Adrenal gland (tissue), 12 donors: ENCODE results near the gene TBC1D14. TPM values are rescaled to one million over a fixed set of nuclear protein-coding genes. Genes with fewer than 3 reads are reported as not detected.

Experiments
- DNase-seq, 7 donors: peaks; one replicate each; pipeline ENCODE4 v3.0.0-alpha.2; 2019 to 2020
- H3K27ac ChIP-seq, 5 donors: fragments of 200-600 bp; sonication (generic) in 4 of 5; 1 replicate in 3 of 5; 2 replicates in 2 of 5; pipeline versions ENCODE4 v1.5.1 to v1.8.0; 2016 to 2020; ENCODE audit warnings: mild to moderate bottlenecking in 1 of 5
- H3K27me3 ChIP-seq: fragments of 200-600 bp; 2 replicates; pipeline ENCODE4 v1.8.0; 2021
- H3K36me3 ChIP-seq, 2 donors: fragments of 200-600 bp; replicated peaks in 1 of 2; 1 replicate in 1 of 2; 2 replicates in 1 of 2; pipeline versions ENCODE4 v1.5.1 to v1.8.0; 2018 to 2022
- H3K4me1 ChIP-seq, 2 donors: fragments of 200-600 bp; replicated peaks in 1 of 2; 1 replicate in 1 of 2; 2 replicates in 1 of 2; pipeline versions ENCODE4 v1.5.1 to v1.8.0; 2018 to 2021
- H3K4me3 ChIP-seq, 4 donors: fragments of 200-600 bp; sonication (generic) in 3 of 4; one replicate each; pipeline ENCODE4 v1.5.1; 2016 to 2018
- H3K9me3 ChIP-seq, 3 donors: fragments of 200-600 bp; sonication (generic) in 1 of 3; replicated peaks in 1 of 3; 1 replicate in 2 of 3; 2 replicates in 1 of 3; pipeline versions ENCODE4 v1.5.1 to v1.8.0; 2016 to 2021
- POLR2A ChIP-seq, 2 donors: fragments of 450-650 bp; IDR thresholded peaks; one replicate each; pipeline ENCODE4 v1.6.1; 2017; ENCODE audit warnings: antibody characterized with exemption in 2 of 2, mild to moderate bottlenecking in 2 of 2, moderate library complexity in 1 of 2
- WGBS, 4 donors: extraction: QIAGEN DNeasy Blood & Tissue Kit in 2 of 4; methylation state at CpG; one replicate each; pipeline versions ENCODE4 v1.1.5 to v1.1.7; 2013 to 2017; 5-methylcytosine and 5-hydroxymethylcytosine counted together
- intact Hi-C, 2 donors: fragments of 100-400 bp; cut with DNase I; formaldehyde crosslinking; loops; one replicate each; pipeline versions ENCODE4 v1.14.1 to v1.15.0; 2022 to 2023
- polyA plus RNA-seq, 3 donors: library from polyadenylated mRNA; stranded (reverse); fragments of 200-250 nt in 2 of 3; fragments of 350-450 nt in 1 of 3; fragmentation: Illumina TruSeq in 1 of 3; extraction: RNeasy Lipid Tissue Mini Kit (QIAGEN cat#74804) in 1 of 3; gene quantifications; one replicate each; pipeline ENCODE4 v1.2.3, GENCODE V29; 2013 to 2014
- total RNA-seq, 9 donors: library from RNA; depleted of rRNA in 4 of 9; stranded (reverse); fragments of >200 nt in 4 of 9; fragments of 120-200 nt in 1 of 9; fragmentation: NEBNext Ultra II Directional in 1 of 9; extraction: Animal tissue kit (Norgen Biotek cat#: 25700) in 1 of 9; gene quantifications; one replicate each; pipeline versions ENCODE4 v1.1.0 to v1.2.4, GENCODE V29; 2013 to 2023
- TF ChIP-seq, protein P1 (sequence below), 6 experiments: fragments of 450-650 bp in 4 of 6; fragments of 200-600 bp in 2 of 6; sonication (generic) in 1 of 6; IDR thresholded peaks; 1 replicate in 5 of 6; 2 replicates in 1 of 6; pipeline versions ENCODE4 v1.5.1 to v1.8.0; 2016 to 2021; ENCODE audit warnings: antibody characterized with exemption in 6 of 6, mild to moderate bottlenecking in 2 of 6, moderate library complexity in 1 of 6
- donor health status: healthy with polysubstance abuse.
- donor health status: Bipolar disorder and iron deficiency.
- donor health status: DM: yes; HTN: yes; CAD: no.
- donor health status: DM: no; HTN: no; CAD: no.
- donor health status: DM: no; HTN: no; CAD: no.
- donor health status: DM: yes; HTN: yes; CAD: no.

The TBC1D14 gene
- total and polyA plus RNA-seq, 12 donors = 24.9 to 110 (median 83.0) TPM

DNA sequence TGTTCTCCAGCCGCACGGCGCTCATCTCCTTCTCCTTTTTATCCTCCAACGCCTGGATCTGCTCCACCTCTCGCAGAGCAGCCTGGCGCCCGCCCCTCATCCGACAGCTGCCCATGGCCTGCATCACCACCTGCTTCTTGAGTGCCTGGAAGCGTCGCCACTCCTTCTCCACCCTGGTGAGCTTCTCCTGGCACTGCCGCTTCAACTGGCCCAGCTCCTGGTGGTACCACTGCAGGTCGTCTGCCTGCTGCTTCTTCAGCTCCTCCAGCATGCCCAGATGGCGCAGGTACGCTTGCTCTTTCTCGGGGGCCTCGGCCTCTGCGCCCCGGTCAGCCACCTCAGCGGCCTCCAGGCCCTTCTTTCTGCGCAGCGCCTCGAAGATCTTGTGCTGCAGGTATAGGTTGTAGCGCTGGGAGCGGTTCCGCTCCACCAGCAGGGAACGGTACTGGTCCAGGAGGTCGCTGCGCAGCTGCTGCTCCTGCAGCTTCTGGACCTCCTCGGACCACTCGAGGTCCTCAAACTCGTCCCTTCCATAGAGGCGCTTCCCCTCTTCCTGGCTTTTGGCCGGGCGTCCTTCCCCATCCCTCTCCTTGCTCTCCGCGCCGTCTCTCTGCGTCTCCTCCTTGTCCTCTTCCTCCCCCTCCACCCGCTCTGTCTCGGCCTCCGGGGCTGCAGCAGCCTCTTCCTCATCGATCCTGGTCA lies 132.3 kb downstream of the TBC1D14 start:
- 24 to 37% (median 30%) methylated on average over 33 to 42 of the region's 42 CpGs for whole genome bisulfite sequencing, 4 donors
- Histone ChIP-seq H3K36me3 (no peaks in the 10 kb centered on the region), H3K27ac (peak overlapping the region in 4 of 5 donors; percentile 45 to 85 (median 80)), H3K9me3 (no peaks in the 10 kb centered on the region), H3K4me1 (peaks cover 33 to 39% of the 10 kb centered on the region in 2 donors), H3K27me3 (no peaks in the 10 kb centered on the region), H3K4me3 (peak overlapping the region; percentile 17 to 73 (median 49))
- peak in 3 of 7 donors; percentile 69 to 80 (median 71) for DNase-seq
- intact Hi-C loops = no loop called here
- TF ChIP-seq POLR2A (IDR thresholded peaks at IDR 0.05) = no peak
- TF ChIP-seq, protein P1, sequence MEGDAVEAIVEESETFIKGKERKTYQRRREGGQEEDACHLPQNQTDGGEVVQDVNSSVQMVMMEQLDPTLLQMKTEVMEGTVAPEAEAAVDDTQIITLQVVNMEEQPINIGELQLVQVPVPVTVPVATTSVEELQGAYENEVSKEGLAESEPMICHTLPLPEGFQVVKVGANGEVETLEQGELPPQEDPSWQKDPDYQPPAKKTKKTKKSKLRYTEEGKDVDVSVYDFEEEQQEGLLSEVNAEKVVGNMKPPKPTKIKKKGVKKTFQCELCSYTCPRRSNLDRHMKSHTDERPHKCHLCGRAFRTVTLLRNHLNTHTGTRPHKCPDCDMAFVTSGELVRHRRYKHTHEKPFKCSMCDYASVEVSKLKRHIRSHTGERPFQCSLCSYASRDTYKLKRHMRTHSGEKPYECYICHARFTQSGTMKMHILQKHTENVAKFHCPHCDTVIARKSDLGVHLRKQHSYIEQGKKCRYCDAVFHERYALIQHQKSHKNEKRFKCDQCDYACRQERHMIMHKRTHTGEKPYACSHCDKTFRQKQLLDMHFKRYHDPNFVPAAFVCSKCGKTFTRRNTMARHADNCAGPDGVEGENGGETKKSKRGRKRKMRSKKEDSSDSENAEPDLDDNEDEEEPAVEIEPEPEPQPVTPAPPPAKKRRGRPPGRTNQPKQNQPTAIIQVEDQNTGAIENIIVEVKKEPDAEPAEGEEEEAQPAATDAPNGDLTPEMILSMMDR (IDR thresholded peaks at IDR 0.05) = no peak

DNA sequence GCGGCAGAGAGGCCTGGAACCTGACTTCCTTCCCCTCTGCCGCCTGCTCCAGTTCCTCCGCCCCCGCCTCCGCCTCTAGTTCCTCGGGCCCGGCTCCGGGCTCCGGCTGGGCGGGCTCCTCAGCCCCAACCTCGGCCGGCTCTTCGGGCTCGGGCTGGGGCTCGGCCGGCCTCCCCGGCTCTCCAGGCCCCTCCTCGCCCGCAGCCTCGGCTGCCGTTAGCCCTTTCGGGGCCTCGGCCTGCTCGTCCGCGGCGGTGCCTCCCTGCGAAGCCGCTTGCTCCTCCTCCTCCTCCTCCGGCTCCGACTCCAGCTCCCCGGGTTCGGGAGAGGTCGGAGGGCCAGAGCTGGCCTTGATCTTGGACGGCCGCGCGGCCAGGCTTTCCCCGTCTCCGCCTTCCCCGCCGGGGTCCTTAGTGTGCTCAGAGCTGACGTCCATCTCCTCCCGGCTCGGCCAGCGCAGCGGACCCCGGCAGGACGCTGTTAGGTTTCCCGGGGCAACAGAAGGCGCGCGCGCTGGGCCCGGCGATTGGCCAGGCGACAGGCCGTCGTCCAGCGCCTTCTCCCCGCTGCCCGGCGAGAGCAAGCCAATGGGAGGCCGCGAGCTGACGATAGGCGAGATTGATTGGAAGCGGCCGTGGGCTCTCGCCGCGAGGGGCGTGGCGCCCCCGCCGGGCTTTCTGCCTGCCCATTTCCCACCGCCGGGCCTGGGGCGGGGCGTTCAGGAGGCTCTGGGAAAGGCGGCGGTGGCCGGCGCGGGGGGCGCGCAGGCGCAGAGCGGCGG lies 133.1 kb downstream of the TBC1D14 start:
- no peaks in the 10 kb centered on the region for H3K9me3 ChIP-seq
- peak; percentile 28 to 33 for TF ChIP-seq POLR2A (IDR thresholded peaks at IDR 0.05)
- TF ChIP-seq, protein P1 (IDR thresholded peaks at IDR 0.05) = peak in 3 of 6 experiments; percentile 41 to 78 (median 76)
- no peaks in the 10 kb centered on the region for H3K36me3 ChIP-seq
- intact Hi-C loops = no loop called here
- H3K27ac ChIP-seq = peak overlapping the region in 4 of 5 donors; percentile 45 to 99 (median 80)
- H3K4me1 ChIP-seq = peaks cover 33 to 42% of the 10 kb centered on the region in 2 donors
- peak; percentile 97 to 98 (median 98) for DNase-seq
- no peaks in the 10 kb centered on the region for H3K27me3 ChIP-seq
- peak overlapping the region; percentile 17 to 73 (median 49) for H3K4me3 ChIP-seq
- 0% methylated on average over 9 to 90 of the region's 90 CpGs for WGBS, 4 donors

DNA sequence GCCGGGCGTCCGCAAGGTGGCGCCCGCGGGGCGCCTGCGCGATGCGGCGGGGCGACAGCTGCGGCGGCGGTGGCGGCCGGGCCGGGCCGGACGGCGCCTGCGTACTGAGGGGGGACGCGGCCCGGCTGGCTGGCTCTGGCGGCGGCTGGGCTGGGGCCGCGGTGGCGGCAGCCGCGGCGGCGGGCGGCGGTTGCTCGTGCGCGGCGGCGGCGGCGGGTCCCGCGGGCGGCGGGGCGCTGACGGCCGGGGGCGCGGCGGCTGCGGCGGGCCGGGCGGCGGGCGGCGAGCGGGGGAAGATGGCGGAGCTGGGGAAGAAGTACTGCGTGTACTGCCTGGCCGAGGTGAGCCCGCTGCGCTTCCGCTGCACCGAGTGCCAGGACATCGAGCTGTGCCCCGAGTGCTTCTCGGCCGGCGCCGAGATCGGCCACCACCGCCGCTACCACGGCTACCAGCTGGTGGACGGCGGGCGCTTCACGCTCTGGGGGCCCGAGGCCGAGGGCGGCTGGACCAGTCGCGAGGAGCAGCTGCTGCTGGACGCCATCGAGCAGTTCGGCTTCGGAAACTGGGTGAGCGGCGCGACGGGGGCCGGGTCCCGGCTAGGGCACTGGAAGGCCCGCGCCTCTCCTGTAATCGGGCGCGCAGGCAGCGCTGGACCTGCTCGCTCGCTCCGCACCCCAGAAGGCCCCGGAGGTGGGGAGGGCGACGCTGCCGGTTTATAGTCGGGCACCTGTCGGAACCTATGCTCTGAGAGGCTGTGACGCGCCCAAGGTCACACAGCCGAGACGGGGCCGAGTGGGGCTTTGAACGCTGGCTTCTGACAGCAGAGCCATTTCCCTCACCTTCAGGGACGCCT lies 133.9 kb downstream of the TBC1D14 start, which contains the start of gene TADA2B:
TADA2B (plus strand) TSS at position 89 of the 853 bp plus-strand sequence; CDS start at position 297, 208 bp downstream.
- peak; percentile 60 to 77 (median 64) for DNase-seq
- Histone ChIP-seq H3K9me3 (no peaks in the 10 kb centered on the region), H3K27ac (peak within 1 kb of the TSS; percentile 64 to 99 (median 94)), H3K4me1 (peaks cover 33 to 42% of the 10 kb centered on the region in 2 donors), H3K36me3 (no peaks in the 10 kb centered on the region), H3K27me3 (no peaks in the 10 kb centered on the region), H3K4me3 (peak within 1 kb of the TSS; percentile 73 to 99 (median 94))
- intact Hi-C loops = no loop called here
- 0 to 2% (median 0%) methylated on average over 11 to 119 of the region's 119 CpGs for WGBS, 4 donors
- TF ChIP-seq, protein P1 (IDR thresholded peaks at IDR 0.05) = no peak
- peak; percentile 55 to 57 for TF ChIP-seq POLR2A (IDR thresholded peaks at IDR 0.05)
